Measurements from ENCODE around the gene EGFL6.

DNA sequence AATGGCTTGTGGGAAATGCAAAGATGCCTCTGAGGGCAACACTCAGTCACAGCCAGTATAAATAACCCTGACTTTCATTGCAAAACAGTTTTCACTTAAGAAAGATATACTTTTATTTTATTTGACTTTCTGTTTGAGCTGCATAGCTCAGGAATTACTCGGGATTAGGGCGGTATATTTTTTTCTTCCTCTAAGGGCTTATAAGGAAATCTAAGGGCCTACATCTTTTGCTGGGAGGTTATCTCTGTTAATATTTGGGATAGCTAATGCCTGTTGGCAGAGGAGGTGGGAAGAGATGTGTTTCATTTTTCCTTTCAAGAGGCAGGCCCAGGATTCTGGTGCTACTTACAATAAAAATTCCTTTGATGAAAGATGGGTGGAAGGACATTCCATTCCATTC is 28.8 kb upstream of the EGFL6 start:
- TF ChIP-seq, protein P1, sequence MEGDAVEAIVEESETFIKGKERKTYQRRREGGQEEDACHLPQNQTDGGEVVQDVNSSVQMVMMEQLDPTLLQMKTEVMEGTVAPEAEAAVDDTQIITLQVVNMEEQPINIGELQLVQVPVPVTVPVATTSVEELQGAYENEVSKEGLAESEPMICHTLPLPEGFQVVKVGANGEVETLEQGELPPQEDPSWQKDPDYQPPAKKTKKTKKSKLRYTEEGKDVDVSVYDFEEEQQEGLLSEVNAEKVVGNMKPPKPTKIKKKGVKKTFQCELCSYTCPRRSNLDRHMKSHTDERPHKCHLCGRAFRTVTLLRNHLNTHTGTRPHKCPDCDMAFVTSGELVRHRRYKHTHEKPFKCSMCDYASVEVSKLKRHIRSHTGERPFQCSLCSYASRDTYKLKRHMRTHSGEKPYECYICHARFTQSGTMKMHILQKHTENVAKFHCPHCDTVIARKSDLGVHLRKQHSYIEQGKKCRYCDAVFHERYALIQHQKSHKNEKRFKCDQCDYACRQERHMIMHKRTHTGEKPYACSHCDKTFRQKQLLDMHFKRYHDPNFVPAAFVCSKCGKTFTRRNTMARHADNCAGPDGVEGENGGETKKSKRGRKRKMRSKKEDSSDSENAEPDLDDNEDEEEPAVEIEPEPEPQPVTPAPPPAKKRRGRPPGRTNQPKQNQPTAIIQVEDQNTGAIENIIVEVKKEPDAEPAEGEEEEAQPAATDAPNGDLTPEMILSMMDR (conservative IDR thresholded peaks at IDR 0.05; ENCODE audit: low read length), result no peak
- TF ChIP-seq EZH2phosphoT487 (IDR thresholded peaks at IDR 0.05; ENCODE audit: borderline replicate concordance), result no peak

Data from Loucy (cell line).